Heart left ventricle (tissue), 16 donors: ENCODE results near the gene NAALADL2. TPM values are rescaled to one million over a fixed set of nuclear protein-coding genes. Genes with fewer than 3 reads are reported as not detected.

Experiments
- ATAC-seq, 4 donors: fragments of 200-7000 bp; cut with Tn5 transposase; one replicate each; pipeline ENCODE4 v1.9.1; 2020 to 2022; ENCODE audit warnings: moderate library complexity in 4 of 4, mild to moderate bottlenecking in 3 of 4, moderate number of reproducible peaks in 1 of 4
- DNase-seq, 5 donors: peaks; one replicate each; pipeline ENCODE4 v3.0.0-alpha.2; 2020
- H3K27ac ChIP-seq, 12 donors: fragments of 200-600 bp; sonication (generic) in 4 of 12; one replicate each; pipeline versions ENCODE4 v1.5.0 to v1.8.0; 2016 to 2022; ENCODE audit warnings: mild to moderate bottlenecking in 2 of 12
- H3K27me3 ChIP-seq, 9 donors: fragments of 200-600 bp; sonication (generic) in 2 of 9; one replicate each; pipeline versions ENCODE4 v1.5.1 to v1.8.0; 2016 to 2022; ENCODE audit warnings: mild to moderate bottlenecking in 3 of 9
- H3K36me3 ChIP-seq, 9 donors: fragments of 200-600 bp; sonication (generic) in 2 of 9; one replicate each; pipeline versions ENCODE4 v1.5.0 to v1.8.0; 2018 to 2022; ENCODE audit warnings: mild to moderate bottlenecking in 2 of 9
- H3K4me1 ChIP-seq, 12 donors: fragments of 200-600 bp; sonication (generic) in 4 of 12; one replicate each; pipeline versions ENCODE4 v1.5.0 to v1.8.0; 2016 to 2022; ENCODE audit warnings: mild to moderate bottlenecking in 3 of 12
- H3K4me3 ChIP-seq, 12 donors: fragments of 200-600 bp; sonication (generic) in 4 of 12; one replicate each; pipeline versions ENCODE4 v1.5.0 to v1.8.0; 2017 to 2022; ENCODE audit warnings: mild to moderate bottlenecking in 9 of 12, moderate library complexity in 4 of 12
- H3K9me3 ChIP-seq, 12 donors: fragments of 200-600 bp; sonication (generic) in 4 of 12; one replicate each; pipeline versions ENCODE4 v1.5.0 to v1.8.0; 2016 to 2022; ENCODE audit warnings: mild to moderate bottlenecking in 1 of 12
- POLR2A ChIP-seq, 2 donors: fragments of 450-650 bp; IDR thresholded peaks; one replicate each; pipeline ENCODE4 v1.6.1; 2017; ENCODE audit warnings: antibody characterized with exemption in 2 of 2, mild to moderate bottlenecking in 2 of 2, moderate library complexity in 2 of 2
- WGBS, 4 donors: extraction: QIAGEN DNeasy Blood & Tissue Kit in 2 of 4; methylation state at CpG; one replicate each; pipeline versions ENCODE4 v1.1.5 to v1.1.7; 2013 to 2018; 5-methylcytosine and 5-hydroxymethylcytosine counted together
- intact Hi-C, 10 donors: fragments of 100-400 bp; cut with DNase I; formaldehyde crosslinking; loops; one replicate each; pipeline versions ENCODE4 v1.11.1 to v1.14.2; 2022
- polyA plus RNA-seq, 2 donors: library from polyadenylated mRNA; stranded (reverse); fragments of 200-250 nt; gene quantifications; one replicate each; pipeline ENCODE4 v1.2.3, GENCODE V29; 2013
- total RNA-seq, 9 donors: library from RNA; depleted of rRNA in 2 of 9; stranded (reverse); fragments of >200 nt in 2 of 9; fragmentation: NEBNext Ultra II Directional in 3 of 9; extraction: Animal tissue kit (Norgen Biotek cat#: 25700) in 3 of 9; gene quantifications; one replicate each; pipeline versions ENCODE4 v1.1.0 to v1.2.4, GENCODE V29; 2016 to 2023
- TF ChIP-seq, protein P1 (sequence below), 12 donors: fragments of 200-600 bp; sonication (generic) in 4 of 12; IDR thresholded peaks; one replicate each; pipeline versions ENCODE4 v1.5.0 to v1.8.0; 2018 to 2022; ENCODE audit warnings: antibody characterized with exemption in 12 of 12, mild to moderate bottlenecking in 5 of 12
- donor health status: ischemic (EF 13 %, LVEDD 7.1; RV severe dilation, severe dysfunction).
- donor health status: healthy with polysubstance abuse.
- donor health status: DM: no; HTN: yes; CAD: no.
- donor health status: DM: no; HTN: no; CAD: no.
- donor health status: ischemic (EF 25% LVEDD 6.9; RV normal size, moderate dysfunction).
- donor health status: ischemic (EF 25% LVEDD 5.7; RV mildly dilated, moderate dysfunction).
- donor health status: healthy.
- donor health status: DM: yes; HTN: yes; CAD: no.
- donor health status: ischemic (EF 35%, LVEDD 5.7; RV mildly dilated, moderate dysfunction).
- donor health status: nonischemic (EF 11% LVEDD 7.7; RV severe dilation, severe dysfunction).
- donor health status: DM: yes; HTN: yes; CAD: no.
- donor health status: PGD.
- donor health status: ischemic (EF 29% LVEDD 5.4; RV normal size, mild dysfunction).
- donor health status: nonischemic (EF 23%, LVEDD 6.1; RV moderate dilation, normal function).

Gene NAALADL2
- total and polyA plus RNA-seq, 11 donors = 0.23 to 8.5 (median 3.0) TPM

DNA sequence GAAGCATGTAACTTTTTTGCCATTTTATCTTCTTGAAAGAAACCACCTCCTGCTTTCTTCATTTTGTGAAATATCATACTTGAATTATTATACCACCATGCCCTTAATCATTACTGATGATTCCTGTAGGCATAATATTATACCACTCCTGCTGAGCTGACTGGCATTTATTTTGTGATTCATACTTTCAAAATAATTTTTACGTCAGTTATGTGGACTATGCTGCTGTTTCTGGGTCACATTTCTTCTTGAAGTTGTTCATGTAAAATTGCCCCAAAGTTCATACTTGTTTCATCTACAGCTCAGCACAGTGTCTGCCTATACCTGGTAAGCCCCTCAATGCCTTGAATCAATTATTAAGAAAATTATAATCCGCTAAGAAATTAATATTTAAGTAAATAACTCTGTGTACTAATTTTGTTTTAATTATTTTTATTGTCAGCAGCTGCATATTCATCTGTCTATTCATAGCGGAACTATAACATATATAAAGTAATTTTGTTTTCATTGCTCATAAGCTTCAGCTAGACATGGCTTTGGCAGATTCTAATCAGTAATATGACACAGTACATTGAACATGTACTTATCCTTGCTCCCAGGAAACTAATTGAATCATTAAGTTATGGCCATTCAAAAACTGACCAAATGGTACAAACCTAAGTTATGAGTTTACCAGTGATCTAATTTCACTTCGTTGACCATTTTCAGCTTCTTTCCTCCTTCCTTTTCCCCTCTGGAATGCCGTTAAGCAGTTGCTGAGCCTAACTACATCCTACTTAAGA is 160.0 kb downstream of the NAALADL2 start:
- H3K4me1 ChIP-seq = no peaks in the 10 kb centered on the region
- intact Hi-C loops = no loop called here
- H3K27me3 ChIP-seq = no peaks in the 10 kb centered on the region
- H3K9me3 ChIP-seq = no peaks in the 10 kb centered on the region
- no peak overlapping the region for H3K27ac ChIP-seq
- 71 to 83% (median 80%) methylated on average over 5 of the region's 5 CpGs for WGBS, 4 donors
- no peak overlapping the region for H3K4me3 ChIP-seq
- TF ChIP-seq, protein P1, sequence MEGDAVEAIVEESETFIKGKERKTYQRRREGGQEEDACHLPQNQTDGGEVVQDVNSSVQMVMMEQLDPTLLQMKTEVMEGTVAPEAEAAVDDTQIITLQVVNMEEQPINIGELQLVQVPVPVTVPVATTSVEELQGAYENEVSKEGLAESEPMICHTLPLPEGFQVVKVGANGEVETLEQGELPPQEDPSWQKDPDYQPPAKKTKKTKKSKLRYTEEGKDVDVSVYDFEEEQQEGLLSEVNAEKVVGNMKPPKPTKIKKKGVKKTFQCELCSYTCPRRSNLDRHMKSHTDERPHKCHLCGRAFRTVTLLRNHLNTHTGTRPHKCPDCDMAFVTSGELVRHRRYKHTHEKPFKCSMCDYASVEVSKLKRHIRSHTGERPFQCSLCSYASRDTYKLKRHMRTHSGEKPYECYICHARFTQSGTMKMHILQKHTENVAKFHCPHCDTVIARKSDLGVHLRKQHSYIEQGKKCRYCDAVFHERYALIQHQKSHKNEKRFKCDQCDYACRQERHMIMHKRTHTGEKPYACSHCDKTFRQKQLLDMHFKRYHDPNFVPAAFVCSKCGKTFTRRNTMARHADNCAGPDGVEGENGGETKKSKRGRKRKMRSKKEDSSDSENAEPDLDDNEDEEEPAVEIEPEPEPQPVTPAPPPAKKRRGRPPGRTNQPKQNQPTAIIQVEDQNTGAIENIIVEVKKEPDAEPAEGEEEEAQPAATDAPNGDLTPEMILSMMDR (IDR thresholded peaks at IDR 0.05) = no peak
- no peak for TF ChIP-seq POLR2A (IDR thresholded peaks at IDR 0.05)
- H3K36me3 ChIP-seq = no peaks in the 10 kb centered on the region
- ATAC-seq (no peak), DNase-seq (no peak)

- Histone ChIP-seq H3K9me3 (no peaks in the 10 kb centered on the region), H3K36me3 (no peaks in the 10 kb centered on the region), H3K4me3 (no peak overlapping the region), H3K27ac (no peak overlapping the region), H3K27me3 (no peaks in the 10 kb centered on the region), H3K4me1 (no peaks in the 10 kb centered on the region)
- no peak for DNase-seq
- WGBS, 4 donors = 96 to 100% (median 96%) methylated on average over 1 of the region's 1 CpG
- no peak for TF ChIP-seq POLR2A (IDR thresholded peaks at IDR 0.05)
- TF ChIP-seq, protein P1 (IDR thresholded peaks at IDR 0.05) = no peak
- intact Hi-C loops = no loop called here
- ATAC-seq = no peak
Measured at GRCh38 chr3:175020101-175020500, 161.0 kb downstream of the NAALADL2 start.

DNA sequence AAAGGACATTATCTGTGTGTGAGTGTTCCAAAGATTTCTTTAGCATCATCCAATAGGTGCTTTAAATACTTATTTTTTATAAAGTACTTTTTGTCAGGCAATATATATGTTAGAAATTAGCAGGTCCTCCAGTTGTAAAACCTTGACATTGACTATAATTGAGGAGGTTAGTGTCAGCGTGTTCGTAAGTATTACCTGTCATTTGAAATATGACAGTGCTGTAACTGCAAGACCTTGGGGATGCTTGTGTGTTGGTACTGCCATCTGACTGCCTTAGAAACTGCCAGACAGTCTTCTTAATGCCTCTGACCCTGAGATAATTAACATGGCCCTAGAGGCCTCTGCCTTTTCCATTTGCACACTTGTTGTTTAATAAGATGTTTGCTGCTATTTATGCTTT is 170.7 kb downstream of the NAALADL2 start:
- 91 to 95% (median 92%) methylated on average over 2 of the region's 2 CpGs for WGBS, 4 donors
- intact Hi-C loops = no loop called here
- Histone ChIP-seq H3K27me3 (no peaks in the 10 kb centered on the region), H3K4me3 (no peak overlapping the region), H3K4me1 (no peaks in the 10 kb centered on the region), H3K36me3 (no peaks in the 10 kb centered on the region), H3K9me3 (peaks cover 0 to 9% (median 0%) of the 10 kb centered on the region in 12 donors), H3K27ac (no peak overlapping the region)
- no peak for DNase-seq
- no peak for ATAC-seq
- TF ChIP-seq, protein P1 (IDR thresholded peaks at IDR 0.05) = no peak
- TF ChIP-seq POLR2A (IDR thresholded peaks at IDR 0.05) = no peak

DNA sequence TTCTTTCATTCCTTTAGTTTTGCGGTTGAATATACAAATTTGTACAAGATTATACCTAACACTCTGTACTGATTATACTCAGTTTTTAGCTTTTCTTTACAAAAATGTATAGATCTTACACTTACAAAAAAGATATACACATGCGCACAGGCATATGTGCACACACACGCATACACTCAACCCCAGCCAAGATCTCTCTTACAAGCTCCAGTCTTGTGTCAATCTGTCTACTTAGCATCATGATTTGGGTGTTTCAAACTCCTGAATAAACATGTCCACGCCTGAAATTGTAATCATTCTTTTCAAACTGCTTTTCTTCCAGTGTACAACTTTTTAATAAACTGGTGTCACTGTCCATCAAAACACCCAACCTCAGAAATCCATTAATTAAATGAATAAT is 180.7 kb downstream of the NAALADL2 start:
- no peak overlapping the region for H3K27ac ChIP-seq
- no peaks in the 10 kb centered on the region for H3K36me3 ChIP-seq
- no peak overlapping the region for H3K4me3 ChIP-seq
- ATAC-seq = no peak
- no peaks in the 10 kb centered on the region for H3K27me3 ChIP-seq
- H3K9me3 ChIP-seq = peaks cover 0 to 7% (median 0%) of the 10 kb centered on the region in 12 donors
- H3K4me1 ChIP-seq = no peaks in the 10 kb centered on the region
- TF ChIP-seq, protein P1 (IDR thresholded peaks at IDR 0.05) = no peak
- no peak for TF ChIP-seq POLR2A (IDR thresholded peaks at IDR 0.05)
- intact Hi-C loops = no loop called here
- DNase-seq = no peak
- 88 to 94% (median 92%) methylated on average over 4 of the region's 4 CpGs for WGBS, 4 donors
